22Rv1 (cell line): ENCODE results near the gene KLHL14.

Source experiments
- ZFX ChIP-seq: fragments of 450-650 bp; IDR thresholded peaks from 2 replicates; pipeline ENCODE4 v1.6.1; 2017; ENCODE audit warnings: antibody characterized with exemption, borderline replicate concordance
- TF ChIP-seq, protein P1 (sequence below): fragments of 450-650 bp; IDR thresholded peaks from 2 replicates; pipeline ENCODE4 v1.5.1; 2017; ENCODE audit warnings: mild to moderate bottlenecking

DNA sequence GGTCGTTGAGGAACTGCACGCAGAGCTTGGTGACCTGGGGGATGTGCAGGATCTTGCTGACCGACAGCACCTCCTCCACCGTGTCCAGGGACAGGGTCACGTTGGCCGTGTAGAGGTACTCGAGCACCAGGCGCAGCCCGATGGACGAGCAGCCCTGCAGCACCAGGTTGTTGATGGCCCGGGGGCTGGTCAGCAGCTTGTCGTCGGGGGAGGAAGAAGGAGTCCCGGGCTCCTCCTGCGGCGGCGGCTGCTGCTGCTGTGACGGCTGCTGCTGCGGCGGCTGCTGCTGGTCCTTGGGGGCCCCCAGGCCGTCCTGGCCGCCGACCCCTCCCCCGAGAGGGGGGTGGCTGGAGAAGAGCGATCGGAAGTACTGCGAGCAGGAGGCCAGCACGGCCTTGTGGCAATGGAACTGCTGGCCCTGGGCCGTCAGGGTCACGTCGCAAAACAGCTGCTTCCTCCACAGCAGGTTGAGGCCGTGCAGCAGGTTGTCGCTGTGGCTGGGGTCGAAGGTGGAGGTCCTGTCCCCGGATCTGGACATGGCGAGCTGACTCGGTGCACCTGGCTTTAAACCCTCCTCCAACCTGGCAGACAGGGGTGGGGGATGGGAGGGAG lies 2.7 kb downstream of the KLHL14 start:
- TF ChIP-seq, protein P1, sequence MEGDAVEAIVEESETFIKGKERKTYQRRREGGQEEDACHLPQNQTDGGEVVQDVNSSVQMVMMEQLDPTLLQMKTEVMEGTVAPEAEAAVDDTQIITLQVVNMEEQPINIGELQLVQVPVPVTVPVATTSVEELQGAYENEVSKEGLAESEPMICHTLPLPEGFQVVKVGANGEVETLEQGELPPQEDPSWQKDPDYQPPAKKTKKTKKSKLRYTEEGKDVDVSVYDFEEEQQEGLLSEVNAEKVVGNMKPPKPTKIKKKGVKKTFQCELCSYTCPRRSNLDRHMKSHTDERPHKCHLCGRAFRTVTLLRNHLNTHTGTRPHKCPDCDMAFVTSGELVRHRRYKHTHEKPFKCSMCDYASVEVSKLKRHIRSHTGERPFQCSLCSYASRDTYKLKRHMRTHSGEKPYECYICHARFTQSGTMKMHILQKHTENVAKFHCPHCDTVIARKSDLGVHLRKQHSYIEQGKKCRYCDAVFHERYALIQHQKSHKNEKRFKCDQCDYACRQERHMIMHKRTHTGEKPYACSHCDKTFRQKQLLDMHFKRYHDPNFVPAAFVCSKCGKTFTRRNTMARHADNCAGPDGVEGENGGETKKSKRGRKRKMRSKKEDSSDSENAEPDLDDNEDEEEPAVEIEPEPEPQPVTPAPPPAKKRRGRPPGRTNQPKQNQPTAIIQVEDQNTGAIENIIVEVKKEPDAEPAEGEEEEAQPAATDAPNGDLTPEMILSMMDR: no peak
- TF ChIP-seq ZFX: no peak
